GM19397 (cell line): ENCODE results near the gene B4GALT3.
A peak's percentile ranks its signal among the peaks of the same experiment; 100 is the strongest.
"Not testable (repeated sequence)": the region's sequence is repeated elsewhere in the genome, so short reads cannot be mapped to it uniquely, and the experiment has no call there.

ENCODE experiments used
- ATAC-seq: cut with Tn5 transposase; IDR thresholded peaks from one replicate; pipeline ENCODE4 v1.9.1; 2021; ENCODE audit warnings: mild to moderate bottlenecking, moderate library complexity; ENCODE audit not compliant: unreplicated experiment

Gene B4GALT3

DNA sequence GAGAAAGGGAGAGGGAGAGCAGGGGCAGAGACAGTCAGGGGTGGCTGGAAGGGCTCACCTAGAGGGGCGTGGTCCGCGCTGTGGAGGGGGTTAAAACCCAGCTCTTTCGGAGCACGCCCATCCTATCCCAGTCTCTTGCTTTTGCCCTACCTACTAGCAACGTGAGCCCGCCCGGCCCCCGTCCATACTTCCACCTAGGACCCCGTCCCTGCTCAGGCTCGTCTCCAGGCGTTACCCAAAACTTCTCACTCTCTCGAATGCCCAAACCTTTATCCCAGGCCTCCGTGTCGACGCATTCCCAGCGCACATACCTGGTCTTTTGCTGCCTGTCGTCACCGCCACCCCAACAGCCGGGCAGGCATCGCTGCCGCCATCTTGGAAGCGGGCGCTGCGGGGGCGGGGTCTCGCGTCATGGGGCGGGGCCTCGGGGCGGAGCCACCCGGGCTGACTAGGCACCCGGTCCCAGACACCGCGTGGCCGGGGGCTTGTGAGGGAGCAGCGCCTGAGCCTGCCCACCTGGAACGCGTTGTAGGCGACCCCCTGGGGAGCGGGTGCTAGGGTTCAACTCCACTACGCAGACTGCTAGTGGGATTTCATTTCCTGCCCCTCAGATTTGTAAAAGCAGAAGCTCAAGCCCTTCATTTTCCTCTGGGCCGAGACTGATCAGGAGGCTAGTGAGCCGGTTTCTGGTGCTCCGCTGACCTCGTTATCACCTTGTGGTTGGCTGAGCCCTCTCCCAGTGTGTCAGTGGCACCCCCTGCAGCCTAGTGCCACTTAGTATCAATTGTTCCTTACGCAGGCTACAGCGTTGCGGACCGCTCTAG is at the start of gene B4GALT3:
Gene B4GALT3, minus strand, starts transcription at position 396 of the 824 bp plus-strand sequence. CDS start 1,447 bp downstream, outside the sequence.
- ATAC-seq = peak; percentile 79

DNA sequence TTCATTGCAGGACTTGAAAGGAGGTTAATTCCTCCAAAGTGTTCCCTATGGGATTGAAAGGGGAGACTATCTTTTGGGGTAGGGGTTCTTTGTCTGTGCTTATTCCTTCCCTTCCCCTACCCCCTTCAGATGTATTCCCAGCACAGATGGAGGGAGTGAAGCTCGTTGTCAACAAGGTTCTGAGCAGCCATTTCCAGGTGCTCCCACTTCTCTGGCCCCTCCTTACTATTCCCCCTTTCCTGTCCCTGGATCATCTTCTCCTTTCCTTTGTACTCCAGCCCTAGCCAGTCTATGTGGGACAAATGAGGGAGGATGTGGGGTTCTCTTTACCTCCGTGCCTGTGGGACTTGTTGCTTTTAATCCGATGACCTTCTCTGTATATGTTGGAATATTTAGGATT is 49.5 kb upstream of the B4GALT3 start:
- no peak for ATAC-seq

- ATAC-seq = no peak
Observed at GRCh38 chr1:161226320-161226711, 49.0 kb upstream of the B4GALT3 start.

DNA sequence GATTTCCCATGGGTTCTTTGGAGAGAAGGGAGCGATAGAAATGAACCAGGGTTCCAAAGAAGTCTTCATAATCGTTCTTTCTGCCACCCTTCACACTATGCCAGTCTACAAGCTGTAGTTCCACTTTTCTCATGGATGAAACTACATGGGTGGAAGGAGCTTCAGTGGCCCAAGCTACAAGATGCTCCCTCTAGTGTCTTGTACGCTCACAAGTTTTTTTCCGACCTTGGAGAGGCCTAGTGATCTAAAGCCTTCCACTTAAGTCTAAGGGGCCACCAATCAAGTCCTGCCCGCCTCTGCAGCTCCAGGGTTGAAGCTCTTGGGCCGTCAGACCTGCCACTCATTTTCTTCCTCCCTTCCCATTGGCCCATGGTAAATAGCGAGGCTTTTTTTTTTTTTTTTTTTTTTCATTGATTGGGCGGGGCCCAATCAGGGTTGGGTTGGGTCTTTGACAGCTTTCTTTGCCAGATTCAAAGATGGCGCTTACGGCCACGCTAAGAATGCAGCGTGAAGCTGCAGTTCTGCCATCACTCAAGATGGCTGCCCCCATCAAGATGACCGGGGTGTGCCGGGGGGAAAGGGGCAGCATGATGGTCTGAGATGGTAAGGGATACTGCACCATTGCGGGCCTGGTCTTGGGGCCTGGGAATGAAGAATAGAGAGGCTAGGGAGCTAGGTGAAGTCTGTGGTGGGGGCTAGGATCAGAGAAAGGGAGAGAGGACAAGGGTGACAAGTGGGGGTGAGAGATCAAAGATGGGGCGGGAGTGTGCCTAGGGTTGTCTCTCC is 48.4 kb upstream of the B4GALT3 start, which contains the start of gene TOMM40L:
Gene TOMM40L, plus strand, starts transcription at position 527 of the 786 bp plus-strand sequence. CDS start 430 bp downstream, outside the sequence.
- ATAC-seq = peak; percentile 90

- ATAC-seq = no peak
Observed at GRCh38 chr1:161225178-161225533, 47.8 kb upstream of the B4GALT3 start.

DNA sequence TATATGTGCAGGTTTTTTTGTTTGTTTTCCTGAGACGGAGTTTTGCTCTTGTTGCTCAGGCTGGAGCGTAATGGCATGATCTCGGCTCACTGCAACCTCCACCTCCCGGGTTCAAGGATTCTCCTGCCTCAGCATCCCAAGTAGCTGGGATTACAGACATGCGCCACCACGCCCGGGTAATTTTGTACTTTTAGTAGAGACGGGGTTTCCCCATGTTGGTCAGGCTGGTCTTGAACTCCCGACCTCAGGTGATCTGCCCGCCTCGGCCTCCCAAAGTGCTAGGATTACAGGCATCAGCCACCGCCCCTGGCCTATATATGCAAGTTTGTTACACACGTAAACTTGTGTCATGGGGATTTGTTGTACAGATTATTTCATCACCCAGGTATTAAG is 47.4 kb upstream of the B4GALT3 start:
- ATAC-seq = not testable (repeated sequence)

DNA sequence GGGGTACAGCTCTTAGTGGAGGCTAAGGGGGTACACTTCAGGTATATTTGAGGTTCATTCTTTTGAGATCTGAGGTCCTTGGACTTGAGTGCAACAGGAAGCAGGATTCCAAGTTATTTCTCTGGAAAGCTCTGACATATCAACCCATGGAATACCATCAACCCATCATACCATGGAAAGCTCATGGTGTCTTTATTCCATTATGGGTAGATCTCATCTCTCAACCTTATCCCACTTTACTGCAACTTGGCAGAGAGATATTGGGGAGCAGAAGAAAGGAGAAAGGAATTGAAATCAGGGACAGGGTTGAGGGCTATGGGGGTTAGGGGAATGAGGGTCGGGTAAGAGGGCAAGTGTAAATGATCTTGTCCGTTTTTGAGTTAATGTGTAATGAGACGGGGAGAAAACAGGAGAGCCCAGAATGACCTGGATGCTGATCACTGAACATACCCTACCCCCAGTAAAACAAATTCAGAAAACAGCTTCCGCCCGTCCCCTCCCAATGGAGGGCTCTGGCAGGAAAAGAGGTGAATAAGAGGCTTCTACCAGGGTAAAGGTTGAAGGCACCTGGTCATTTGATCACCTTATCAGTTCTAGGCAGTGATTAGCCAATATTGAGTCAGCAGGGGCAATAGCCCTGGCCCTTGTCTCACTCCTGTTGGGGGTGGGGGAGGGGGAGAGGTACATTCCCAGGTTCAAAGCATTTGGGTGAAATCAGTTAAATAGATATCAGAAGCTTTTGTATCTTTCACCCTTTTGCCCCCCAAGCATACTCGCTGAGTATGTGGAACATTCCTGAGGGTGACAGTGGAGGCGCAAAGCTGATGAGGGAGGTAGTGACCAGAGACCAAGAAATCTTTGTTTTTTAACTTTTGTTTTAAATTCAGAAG is 46.7 kb upstream of the B4GALT3 start:
- no peak for ATAC-seq

- no peak for ATAC-seq
Observed at GRCh38 chr1:161222175-161223019, 45.1 kb upstream of the B4GALT3 start.

DNA sequence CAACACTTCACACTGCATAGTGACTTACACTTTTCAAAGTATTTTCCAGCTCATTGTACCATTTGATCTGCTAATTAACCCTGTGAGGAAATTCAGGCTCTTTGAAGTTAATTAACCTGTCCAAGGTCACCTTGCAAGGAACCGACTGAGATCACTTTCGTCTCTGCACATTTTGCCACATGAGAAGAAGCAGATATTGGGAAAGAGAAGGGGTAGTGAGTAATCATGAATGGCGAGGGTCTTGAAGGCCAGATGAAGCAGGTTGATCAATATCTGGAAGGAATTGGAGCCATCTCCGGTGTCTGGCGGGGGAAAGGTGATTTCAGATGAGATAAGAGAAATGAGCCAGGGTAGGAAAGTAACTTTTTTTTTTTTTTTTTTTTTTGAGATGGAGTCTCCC is 42.7 kb upstream of the B4GALT3 start:
- no peak for ATAC-seq

GRCh38 chr1:161219078-161219892 is 42.0 kb upstream of the B4GALT3 start:
- ATAC-seq = no peak

DNA sequence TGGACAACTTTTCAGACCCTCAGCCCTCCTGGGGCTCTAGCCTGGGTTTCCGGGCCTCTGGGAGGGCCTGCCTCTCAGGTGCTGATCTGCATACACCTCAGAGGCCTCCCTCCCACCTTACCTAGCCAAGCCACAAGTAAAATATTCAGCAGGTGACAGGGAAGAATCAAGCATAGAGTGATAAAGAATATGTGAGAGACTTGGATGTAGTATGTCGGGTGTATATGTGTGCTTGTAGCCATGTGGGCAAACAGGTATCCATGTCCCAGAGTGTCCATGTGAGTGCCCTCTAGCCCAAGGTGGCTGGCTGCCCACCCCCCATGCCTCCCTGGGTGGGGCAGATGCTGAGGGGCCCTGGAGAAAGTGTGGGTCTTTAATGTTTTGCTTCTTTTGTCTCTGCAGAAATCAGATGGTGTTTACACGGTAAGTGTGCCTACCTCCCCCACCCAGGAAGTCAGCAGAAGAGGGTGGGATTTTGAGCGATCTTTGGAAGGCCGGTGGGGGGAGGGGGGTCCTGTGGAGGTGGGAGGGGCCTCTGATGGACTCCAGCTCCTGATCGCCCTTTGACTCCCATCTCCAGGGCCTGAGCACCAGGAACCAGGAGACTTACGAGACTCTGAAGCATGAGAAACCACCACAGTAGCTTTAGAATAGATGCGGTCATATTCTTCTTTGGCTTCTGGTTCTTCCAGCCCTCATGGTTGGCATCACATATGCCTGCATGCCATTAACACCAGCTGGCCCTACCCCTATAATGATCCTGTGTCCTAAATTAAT is 41.2 kb upstream of the B4GALT3 start:
- ATAC-seq = no peak

GRCh38 chr1:161217831-161218230 is 40.5 kb upstream of the B4GALT3 start:
- ATAC-seq = no peak

- peak; percentile 85 for ATAC-seq
Observed at GRCh38 chr1:161216945-161217712, 39.8 kb upstream of the B4GALT3 start.

DNA sequence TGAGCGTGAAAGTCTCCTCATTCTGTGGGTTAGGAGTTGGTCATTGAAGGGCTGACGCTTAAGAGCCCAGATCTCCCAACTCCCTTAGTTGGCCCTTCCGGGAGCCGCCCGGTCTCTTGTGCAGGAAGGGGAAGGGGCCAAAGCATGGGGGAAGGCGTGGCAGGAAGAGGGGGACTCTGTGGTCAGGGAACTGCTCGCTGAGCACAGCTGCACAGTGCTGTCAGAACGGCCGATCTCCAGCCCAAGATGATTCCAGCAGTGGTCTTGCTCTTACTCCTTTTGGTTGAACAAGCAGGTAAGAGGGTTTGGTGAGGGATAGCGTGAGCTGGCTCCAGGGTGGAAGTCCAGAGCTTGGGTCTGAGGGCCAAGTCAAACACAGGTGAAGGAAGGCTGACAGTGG is 37.8 kb upstream of the B4GALT3 start, which contains the start of gene FCER1G:
Gene FCER1G, plus strand, starts transcription at position 220 of the 400 bp plus-strand sequence. Its CDS starts 27 bp downstream, at position 247.
- no peak for ATAC-seq

DNA sequence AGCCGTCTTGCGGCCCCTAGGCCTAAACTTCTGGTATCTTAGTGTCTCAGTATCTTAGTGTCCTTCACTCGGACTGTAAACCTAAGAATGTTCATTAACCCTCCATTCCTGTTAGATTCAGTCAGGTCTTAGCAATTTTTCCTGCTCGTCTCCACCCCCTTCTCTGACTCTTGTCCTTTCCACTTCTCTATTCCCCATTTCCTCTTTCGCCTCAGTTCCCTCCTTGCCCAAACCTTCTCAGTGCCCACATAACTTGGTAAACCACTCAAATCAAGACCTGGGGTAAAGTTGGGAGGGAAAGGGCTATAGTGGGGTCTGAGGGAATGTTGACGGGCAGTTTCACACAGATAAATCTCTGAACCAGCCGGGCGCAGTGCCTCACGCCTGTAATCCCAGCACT is 37.1 kb upstream of the B4GALT3 start:
- ATAC-seq = no peak

DNA sequence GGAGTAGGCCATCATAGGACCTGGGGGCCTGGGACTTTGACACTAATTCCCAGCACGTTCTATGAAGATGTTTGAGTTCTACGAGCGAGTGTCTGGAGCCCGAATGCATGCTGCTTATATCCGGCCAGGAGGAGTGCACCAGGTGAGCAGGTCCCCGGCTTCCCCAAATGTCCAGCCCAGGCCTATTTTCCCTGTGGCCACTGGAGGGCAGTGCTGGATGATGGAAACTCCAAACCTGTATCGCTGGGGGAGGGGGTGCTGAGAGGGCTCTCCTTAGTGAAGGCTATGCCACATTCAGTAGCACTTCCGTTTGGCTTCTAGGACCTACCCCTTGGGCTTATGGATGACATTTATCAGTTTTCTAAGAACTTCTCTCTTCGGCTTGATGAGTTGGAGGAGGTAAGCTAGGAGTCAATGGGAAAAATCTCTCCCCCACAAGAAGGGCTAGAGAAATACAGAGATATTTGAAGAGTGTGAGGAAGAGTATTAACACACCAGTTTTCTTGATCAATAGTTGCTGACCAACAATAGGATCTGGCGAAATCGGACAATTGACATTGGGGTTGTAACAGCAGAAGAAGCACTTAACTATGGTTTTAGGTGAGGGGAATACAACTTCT is 32.6 kb upstream of the B4GALT3 start:
- no peak for ATAC-seq

DNA sequence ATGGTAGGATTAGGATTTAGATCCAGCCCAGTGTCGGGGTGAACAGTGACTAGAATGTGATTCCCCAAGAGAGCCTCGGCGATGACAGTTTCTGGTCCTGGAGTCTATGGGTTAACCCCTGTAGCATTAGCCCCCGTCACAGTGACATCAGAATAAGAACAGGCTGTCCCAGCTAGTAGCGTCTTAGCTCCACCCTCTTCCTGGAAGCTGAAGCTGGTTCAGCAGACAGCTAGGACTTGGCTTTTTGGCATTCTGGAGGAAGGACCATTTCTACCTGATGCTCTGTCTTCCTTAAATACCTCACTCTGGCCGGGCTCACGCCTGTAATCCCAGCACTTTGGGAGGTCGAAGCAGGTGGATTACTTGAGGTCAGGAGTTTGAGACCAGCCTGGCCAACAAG is 29.9 kb upstream of the B4GALT3 start:
- no peak for ATAC-seq
